Fibroblast of skin of abdomen (primary cell): Measurements from ENCODE around the gene ADARB1.

Source experiments
- DNase-seq: peaks from one replicate; pipeline ENCODE4 v3.0.0-alpha.2; 2013

Gene ADARB1

GRCh38 chr21:45177039-45177438 lies 102.7 kb downstream of the ADARB1 start:
- no peak for DNase-seq

GRCh38 chr21:45178070-45178608 lies 103.8 kb downstream of the ADARB1 start:
- no peak for DNase-seq

DNA sequence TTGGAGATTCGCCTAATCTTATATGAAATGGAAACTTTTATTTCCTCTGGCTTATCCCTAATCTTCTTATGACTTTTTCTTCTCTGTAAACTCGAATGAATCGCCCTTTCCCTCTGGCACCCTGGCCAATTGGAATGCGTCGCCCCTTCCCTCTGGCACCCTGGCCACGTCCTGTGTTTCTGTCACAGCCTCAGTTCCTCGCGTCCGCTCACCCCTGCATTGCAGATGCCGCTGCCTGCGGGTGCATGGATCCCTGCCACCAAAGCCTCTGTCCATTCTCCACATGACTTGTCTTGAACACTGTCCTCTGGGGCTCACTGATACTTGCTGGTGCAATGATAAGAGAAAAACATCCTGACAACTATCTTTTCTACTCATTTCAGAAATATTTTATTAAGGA lies 104.6 kb downstream of the ADARB1 start:
- no peak for DNase-seq

- no peak for DNase-seq
Measured at GRCh38 chr21:45179568-45180245, 105.3 kb downstream of the ADARB1 start.

GRCh38 chr21:45180246-45180599 lies 105.8 kb downstream of the ADARB1 start:
- no peak for DNase-seq

GRCh38 chr21:45182958-45183357 lies 108.6 kb downstream of the ADARB1 start:
- no peak for DNase-seq

- no peak for DNase-seq
Measured at GRCh38 chr21:45183852-45184251, 109.5 kb downstream of the ADARB1 start.

GRCh38 chr21:45184869-45185268 lies 110.5 kb downstream of the ADARB1 start:
- no peak for DNase-seq

- no peak for DNase-seq
Measured at GRCh38 chr21:45186709-45187108, 112.3 kb downstream of the ADARB1 start.

- DNase-seq = no peak
Measured at GRCh38 chr21:45187646-45188045, 113.3 kb downstream of the ADARB1 start.

DNA sequence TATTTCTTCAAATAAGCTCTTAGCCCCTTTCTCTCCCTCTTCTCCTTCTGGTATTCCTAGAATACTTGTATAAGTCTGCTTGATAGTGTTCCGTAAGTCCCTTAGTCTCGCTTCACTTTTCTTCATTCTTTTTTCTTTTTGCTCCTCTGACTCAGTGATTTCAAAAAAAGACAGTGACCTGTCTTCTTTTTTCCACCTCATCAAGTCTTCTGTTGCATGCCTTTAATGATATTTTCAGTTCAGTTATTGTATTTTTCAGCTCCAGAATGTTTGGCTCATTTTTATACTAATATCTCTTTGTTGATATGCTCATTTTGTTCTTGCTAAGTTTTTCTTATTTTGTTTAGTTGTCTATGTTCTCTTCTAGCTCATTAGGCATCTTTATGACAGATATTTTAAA lies 115.6 kb downstream of the ADARB1 start:
- no peak for DNase-seq

DNA sequence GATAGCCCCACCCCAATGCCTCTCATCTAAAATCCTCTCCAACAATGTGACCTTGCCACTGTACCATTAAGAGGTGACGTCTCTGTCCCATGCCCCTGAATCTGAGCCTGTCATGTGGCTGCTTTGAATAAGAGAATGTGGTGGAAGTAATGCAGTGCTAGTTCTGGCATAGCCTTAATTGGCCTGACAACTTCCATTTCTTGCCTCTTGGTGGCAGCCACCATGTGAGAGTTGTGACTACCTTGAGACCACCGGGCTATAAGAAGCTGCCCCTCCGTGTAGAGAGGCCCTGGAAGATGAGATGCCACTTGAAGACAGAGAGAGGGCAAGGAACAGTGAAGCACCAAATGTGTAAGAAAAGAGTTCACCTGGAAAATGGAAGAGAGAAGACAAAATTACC lies 118.0 kb downstream of the ADARB1 start:
- DNase-seq = no peak

DNA sequence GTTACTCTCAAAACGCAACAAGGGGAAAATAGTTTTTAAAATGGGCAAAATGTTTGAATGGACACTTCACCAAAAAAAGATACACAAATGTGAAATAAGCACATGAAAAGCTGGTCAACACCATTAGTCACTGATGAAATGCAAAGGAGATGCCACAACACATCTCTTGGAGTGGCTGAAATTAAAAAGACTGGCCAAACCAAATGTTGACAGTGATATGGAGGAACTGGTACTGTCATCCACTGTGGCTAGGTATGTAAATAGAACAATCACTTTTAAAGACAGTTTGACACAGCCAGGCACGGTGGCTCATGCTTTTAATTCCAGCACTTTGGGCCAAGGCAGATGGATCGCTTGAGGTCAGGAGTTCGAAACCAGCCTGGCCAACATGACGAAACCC lies 122.2 kb downstream of the ADARB1 start:
- DNase-seq = no peak

- no peak for DNase-seq
Measured at GRCh38 chr21:45199201-45199600, 124.8 kb downstream of the ADARB1 start.

- DNase-seq = no peak
Measured at GRCh38 chr21:45200031-45200430, 125.7 kb downstream of the ADARB1 start.

DNA sequence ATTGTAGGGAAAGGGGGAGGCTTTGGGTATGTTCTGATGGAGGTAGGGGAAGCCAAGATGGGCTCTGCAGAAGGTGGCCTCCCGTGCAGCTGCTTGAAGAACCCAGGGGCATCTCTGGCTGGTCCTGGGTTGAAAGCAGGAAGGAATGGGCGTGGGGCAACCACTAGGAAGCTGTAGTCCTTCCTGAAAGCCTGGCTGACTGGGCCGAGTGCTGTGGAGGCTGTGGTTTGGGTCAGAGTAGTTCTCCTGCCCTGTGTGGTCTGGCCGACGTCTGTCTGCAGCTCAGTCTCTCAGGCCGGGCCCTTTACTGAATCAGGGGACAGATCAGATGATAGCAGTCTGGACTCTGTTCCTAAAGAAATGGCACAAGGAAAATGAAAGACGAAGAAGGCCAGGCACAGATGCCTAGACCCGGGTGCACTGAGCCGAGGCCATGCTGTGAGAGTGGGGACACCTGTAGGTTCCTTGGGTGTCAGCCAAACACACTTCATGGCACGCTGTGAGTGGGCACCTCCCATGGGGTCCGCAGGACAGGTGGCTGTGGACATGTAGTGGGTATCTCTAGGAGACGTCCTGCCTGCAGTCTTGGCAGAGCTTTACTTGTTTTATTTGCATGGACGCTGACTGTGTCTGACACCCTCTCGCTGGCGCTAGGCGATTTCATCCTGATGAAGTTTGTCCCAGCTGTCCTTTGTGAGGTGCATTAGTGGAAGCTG lies 126.4 kb downstream of the ADARB1 start:
- no peak for DNase-seq

DNA sequence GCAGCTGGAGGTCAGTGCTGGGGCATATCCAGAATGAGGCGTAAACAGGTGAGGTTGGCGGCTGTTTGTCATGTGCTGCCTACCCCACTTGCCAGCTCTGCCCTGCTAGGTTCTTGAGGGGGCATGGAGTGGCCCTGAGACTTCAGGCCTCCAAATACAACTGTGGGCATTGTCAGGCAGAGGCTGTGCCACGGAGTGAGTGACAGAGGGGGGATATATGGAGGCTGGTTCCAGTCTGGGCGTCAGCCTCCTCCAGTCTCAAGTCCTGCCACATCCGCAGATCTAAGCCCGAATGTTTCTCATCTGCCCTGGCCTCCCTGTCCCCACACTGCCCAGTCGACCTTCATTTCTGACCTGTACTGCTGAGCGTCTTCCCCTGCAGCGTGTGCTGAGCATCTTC lies 128.0 kb downstream of the ADARB1 start:
- DNase-seq = no peak

DNA sequence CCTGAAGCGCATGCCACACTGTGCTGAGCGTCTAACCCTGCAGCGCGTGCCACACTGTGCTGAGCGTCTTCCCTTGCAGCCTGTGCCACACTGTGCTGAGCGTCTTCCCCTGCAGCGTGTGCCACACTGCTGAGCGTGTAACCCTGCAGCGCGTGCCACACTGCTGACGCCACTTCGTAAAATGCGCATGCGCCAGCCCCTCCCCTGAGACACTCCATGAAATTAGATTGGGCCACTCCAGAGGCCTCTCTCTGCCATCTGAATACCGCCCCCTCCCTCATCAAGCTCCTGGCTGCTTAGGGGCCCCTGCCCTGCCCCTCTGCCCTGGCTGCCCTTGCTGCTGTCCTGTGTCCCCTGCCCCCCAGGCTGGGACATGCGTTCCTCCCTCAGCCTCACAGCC lies 128.5 kb downstream of the ADARB1 start:
- DNase-seq = peak; percentile 18

GRCh38 chr21:45203983-45204382 lies 129.6 kb downstream of the ADARB1 start:
- no peak for DNase-seq

DNA sequence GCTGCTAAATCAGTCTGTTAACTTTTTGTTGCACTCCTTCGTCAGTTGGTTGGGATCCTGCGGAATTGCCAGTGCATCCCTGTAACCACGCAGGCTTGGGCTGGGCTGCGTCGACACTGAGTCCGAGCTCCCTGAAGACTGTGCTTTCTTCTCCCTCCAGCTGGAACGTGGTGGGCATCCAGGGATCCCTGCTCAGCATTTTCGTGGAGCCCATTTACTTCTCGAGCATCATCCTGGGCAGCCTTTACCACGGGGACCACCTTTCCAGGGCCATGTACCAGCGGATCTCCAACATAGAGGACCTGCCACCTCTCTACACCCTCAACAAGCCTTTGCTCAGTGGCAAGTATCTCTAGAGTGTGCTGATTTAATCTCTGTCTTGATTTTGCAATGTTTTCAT lies 130.0 kb downstream of the ADARB1 start:
- DNase-seq = no peak

GRCh38 chr21:45207839-45208626 lies 133.7 kb downstream of the ADARB1 start:
- no peak for DNase-seq

GRCh38 chr21:45208627-45208951 lies 134.2 kb downstream of the ADARB1 start:
- DNase-seq = peak; percentile 28

- DNase-seq = peak; percentile 38
Measured at GRCh38 chr21:45209046-45209445, 134.7 kb downstream of the ADARB1 start.
